Fibroblast of the aortic adventitia (primary cell): Measurements from ENCODE around the gene ZNF33A. TPM values are rescaled to one million over a fixed set of nuclear protein-coding genes. Genes with fewer than 3 reads are reported as not detected.
"Not testable (repeated sequence)": the region's sequence is repeated elsewhere in the genome, so short reads cannot be mapped to it uniquely, and the experiment has no call there.

Experiments used
- DNase-seq: peaks from one replicate; pipeline ENCODE4 v3.0.0-alpha.2; 2010; ENCODE audit warnings: low read depth
- H3K4me3 ChIP-seq: 2 replicates; pipeline ENCODE4 v1.5.1; 2011; ENCODE audit warnings: low read depth, mild to moderate bottlenecking, control low read depth, low read length, moderate library complexity
- CTCF ChIP-seq: IDR thresholded peaks from 2 replicates; pipeline ENCODE4 v1.5.1; 2011; ENCODE audit warnings: mild to moderate bottlenecking, low read length, control low read depth, inconsistent platforms; ENCODE audit not compliant: insufficient read depth
- total RNA-seq: library from RNA; depleted of rRNA; stranded (reverse); fragments of >200 nt; gene quantifications from 2 replicates; pipeline ENCODE4 v1.2.3, GENCODE V29; 2012; ENCODE audit warnings: low replicate concordance

Gene ZNF33A
- total RNA-seq, 1 donor, result 19.3 TPM

GRCh38 chr10:38043516-38043915 lies 33.0 kb downstream of the ZNF33A start:
- no peak for DNase-seq
- H3K4me3 ChIP-seq, result no peak overlapping the region
- TF ChIP-seq CTCF, result no peak

DNA sequence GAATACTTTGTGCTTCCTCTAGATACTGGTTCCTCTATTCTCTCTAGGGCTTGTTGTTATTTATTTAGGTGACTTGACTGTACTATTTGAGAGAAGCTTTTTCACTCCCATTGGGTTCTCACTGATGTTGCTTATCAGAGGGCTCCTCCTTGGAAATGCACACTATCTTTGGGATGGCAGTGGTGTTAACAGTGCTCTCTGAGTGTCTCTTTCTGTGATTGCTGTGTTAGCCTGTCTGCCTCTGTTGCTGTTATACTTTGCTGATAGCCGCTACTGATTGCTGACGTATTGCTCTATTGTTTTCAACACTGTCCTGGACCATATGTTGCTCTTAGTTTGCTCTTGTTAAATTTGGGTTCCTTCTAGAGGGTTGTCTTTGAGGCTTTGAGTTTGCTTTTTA lies 34.7 kb downstream of the ZNF33A start:
- DNase-seq, result no peak
- TF ChIP-seq CTCF, result no peak
- no peak overlapping the region for H3K4me3 ChIP-seq

DNA sequence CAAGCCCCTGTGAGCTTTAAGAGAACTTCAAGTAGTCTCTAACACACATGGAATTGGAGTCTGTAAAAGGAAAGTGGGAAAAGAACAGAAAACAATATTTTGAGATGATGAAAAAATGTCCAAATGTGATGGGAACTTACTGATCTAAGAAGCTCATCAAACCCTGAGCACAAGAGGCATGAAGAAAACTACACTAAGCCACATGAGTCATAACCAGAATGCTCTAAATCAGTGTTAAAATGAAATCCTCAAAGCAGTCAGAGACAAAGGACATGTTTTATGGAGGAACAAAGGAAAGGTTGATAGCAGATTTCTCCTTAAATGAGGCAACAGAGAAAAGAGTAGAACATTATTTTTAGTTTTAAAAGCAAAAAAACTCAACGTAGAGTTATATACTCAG lies 37.2 kb downstream of the ZNF33A start:
- peak; percentile 13 for DNase-seq
- H3K4me3 ChIP-seq, result no peak overlapping the region
- TF ChIP-seq CTCF, result no peak

DNA sequence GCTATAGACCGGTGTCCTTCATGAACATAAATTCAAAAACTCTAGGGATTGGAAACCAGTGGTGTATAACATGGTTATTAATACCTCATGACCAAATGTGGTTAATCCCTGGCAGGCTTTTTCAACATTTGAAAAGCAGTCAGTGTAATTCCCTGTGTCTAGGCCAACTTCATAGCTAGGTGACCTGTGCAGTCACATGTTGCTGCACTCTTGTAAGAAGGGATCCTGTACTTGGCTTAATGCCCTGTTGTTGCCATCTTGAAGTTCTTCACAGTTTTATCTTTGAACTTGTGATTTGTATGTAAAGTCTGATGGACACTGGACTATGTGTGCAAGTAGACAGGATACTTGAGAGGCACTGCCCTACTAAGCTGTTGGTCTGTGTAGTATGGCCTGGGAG lies 39.7 kb downstream of the ZNF33A start:
- no peak for TF ChIP-seq CTCF
- DNase-seq, result peak; percentile 12
- no peak overlapping the region for H3K4me3 ChIP-seq

- peak; percentile 90 for DNase-seq
- TF ChIP-seq CTCF, result no peak
- H3K4me3 ChIP-seq, result no peak overlapping the region
Observed at GRCh38 chr10:38054361-38054797, 43.9 kb downstream of the ZNF33A start.

DNA sequence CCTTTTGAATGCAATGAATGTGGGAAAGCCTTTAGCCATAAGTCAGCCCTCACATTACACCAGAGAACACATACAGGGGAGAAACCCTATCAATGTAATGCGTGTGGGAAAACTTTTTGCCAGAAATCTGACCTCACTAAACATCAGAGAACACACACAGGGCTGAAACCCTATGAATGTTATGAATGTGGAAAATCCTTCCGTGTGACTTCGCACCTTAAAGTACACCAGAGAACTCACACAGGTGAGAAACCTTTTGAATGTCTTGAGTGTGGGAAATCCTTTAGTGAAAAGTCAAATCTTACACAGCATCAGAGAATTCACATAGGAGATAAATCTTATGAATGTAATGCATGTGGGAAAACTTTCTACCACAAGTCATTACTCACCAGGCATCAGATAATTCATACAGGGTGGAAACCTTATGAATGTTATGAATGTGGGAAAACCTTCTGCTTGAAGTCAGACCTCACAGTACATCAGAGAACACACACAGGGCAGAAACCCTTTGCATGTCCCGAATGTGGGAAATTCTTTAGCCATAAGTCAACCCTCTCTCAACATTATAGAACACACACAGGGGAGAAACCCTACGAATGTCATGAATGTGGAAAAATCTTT lies 44.9 kb downstream of the ZNF33A start:
- not testable (repeated sequence) for H3K4me3 ChIP-seq, DNase-seq

DNA sequence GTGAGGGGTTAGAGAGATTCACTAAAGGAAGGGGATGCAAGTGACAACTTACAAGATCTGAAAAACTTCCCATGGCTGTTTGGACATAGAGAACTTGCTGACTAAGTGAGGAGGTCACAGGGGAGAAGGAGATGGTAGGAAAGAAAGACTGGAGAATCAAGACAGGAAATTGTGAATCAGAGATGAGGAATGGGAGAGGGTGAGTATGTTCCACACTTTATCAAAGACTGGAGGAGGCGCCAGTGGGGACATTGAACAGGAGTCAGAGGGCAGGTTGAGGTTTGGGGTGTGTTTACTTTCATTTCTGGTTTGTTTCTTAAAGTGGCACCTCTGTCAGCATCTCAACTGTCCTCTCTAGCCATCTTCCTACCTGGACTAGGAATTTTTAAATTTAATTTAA lies 59.2 kb downstream of the ZNF33A start:
- peak; percentile 82 for DNase-seq
- not testable (repeated sequence) for H3K4me3 ChIP-seq

- no peak for TF ChIP-seq CTCF
- DNase-seq, result no peak
- H3K4me3 ChIP-seq, result no peak overlapping the region
Observed at GRCh38 chr10:38070501-38070900, 60.0 kb downstream of the ZNF33A start.
